Caki2 (cell line): ENCODE results near the gene MRM1. TPM values are rescaled to one million over a fixed set of nuclear protein-coding genes. Genes with fewer than 3 reads are reported as not detected.
"Not testable (repeated sequence)": the region's sequence is repeated elsewhere in the genome, so short reads cannot be mapped to it uniquely, and the experiment has no call there.

Experiments
- DNase-seq: peaks from one replicate; pipeline ENCODE4 v3.0.0-alpha.2; 2015; ENCODE audit warnings: low read depth
- in situ Hi-C: cut with HindIII; loops from 2 replicates; pipeline ENCODE4 v1.10.0; 2016; ENCODE audit warnings: low sequenced_read_pairs, low pct_unique_long_range_greater_than_20kb, mixed read lengths
- total RNA-seq: library from RNA; depleted of rRNA; stranded (reverse); fragments of >200 nt; shearing (Covaris generic); gene quantifications from 2 replicates; pipeline ENCODE4 v1.2.3, GENCODE V29; 2014; ENCODE audit warnings: low replicate concordance

MRM1 gene
- total RNA-seq, 1 experiment from 2014 or later: 13.5 TPM

GRCh38 chr17:36598951-36599401 lies 2.4 kb upstream of the MRM1 start:
- no peak for DNase-seq
- in situ Hi-C loops: no loop called here

GRCh38 chr17:36599546-36600250 lies 1.7 kb upstream of the MRM1 start:
- in situ Hi-C loops: no loop called here
- no peak for DNase-seq

GRCh38 chr17:36600465-36600864 lies 918 bp upstream of the MRM1 start:
- in situ Hi-C loops: no loop called here
- DNase-seq: no peak

GRCh38 chr17:36600936-36601302 lies 464 bp upstream of the MRM1 start:
- in situ Hi-C loops: no loop called here
- DNase-seq: no peak

GRCh38 chr17:36602030-36602748 lies 806 bp downstream of the MRM1 start:
- in situ Hi-C loops: no loop called here
- DNase-seq: no peak

- DNase-seq: peak; percentile 59
- in situ Hi-C loops: no loop called here
Measured at GRCh38 chr17:36602924-36603384, 1.6 kb downstream of the MRM1 start.

- in situ Hi-C loops, DNase-seq: not testable (repeated sequence)
Measured at GRCh38 chr17:36605028-36605427, 3.6 kb downstream of the MRM1 start.

GRCh38 chr17:36608280-36608679 lies 6.9 kb downstream of the MRM1 start:
- in situ Hi-C loops: no loop called here

GRCh38 chr17:36608794-36609497 lies 7.6 kb downstream of the MRM1 start:
- in situ Hi-C loops: no loop called here
- peak; percentile 59 for DNase-seq

More at GRCh38 chr17:36608280-36608679, 6.9 kb downstream of the MRM1 start:
- DNase-seq: no peak

- DNase-seq: no peak
- in situ Hi-C loops: no loop called here
Measured at GRCh38 chr17:36609498-36609862, 8.1 kb downstream of the MRM1 start.

GRCh38 chr17:36610474-36610873 lies 9.1 kb downstream of the MRM1 start:
- in situ Hi-C loops: no loop called here
- DNase-seq: no peak

GRCh38 chr17:36611345-36612072 lies 10.1 kb downstream of the MRM1 start:
- peak; percentile 51 for DNase-seq
- in situ Hi-C loops: no loop called here

- no peak for DNase-seq
- in situ Hi-C loops: no loop called here
Measured at GRCh38 chr17:36612323-36612722, 10.9 kb downstream of the MRM1 start.

GRCh38 chr17:36613155-36613554 lies 11.8 kb downstream of the MRM1 start:
- in situ Hi-C loops: no loop called here

GRCh38 chr17:36614081-36614480 lies 12.7 kb downstream of the MRM1 start:
- in situ Hi-C loops: no loop called here
- no peak for DNase-seq

More at GRCh38 chr17:36613155-36613554, 11.8 kb downstream of the MRM1 start:
- no peak for DNase-seq

- in situ Hi-C loops: no loop called here
- DNase-seq: no peak
Measured at GRCh38 chr17:36614933-36615332, 13.6 kb downstream of the MRM1 start.

GRCh38 chr17:36616061-36617029 lies 15.0 kb downstream of the MRM1 start:
- in situ Hi-C loops: no loop called here
- peak; percentile 50 for DNase-seq
